ENCODE data around the gene CDC7.

The CDC7 gene

DNA sequence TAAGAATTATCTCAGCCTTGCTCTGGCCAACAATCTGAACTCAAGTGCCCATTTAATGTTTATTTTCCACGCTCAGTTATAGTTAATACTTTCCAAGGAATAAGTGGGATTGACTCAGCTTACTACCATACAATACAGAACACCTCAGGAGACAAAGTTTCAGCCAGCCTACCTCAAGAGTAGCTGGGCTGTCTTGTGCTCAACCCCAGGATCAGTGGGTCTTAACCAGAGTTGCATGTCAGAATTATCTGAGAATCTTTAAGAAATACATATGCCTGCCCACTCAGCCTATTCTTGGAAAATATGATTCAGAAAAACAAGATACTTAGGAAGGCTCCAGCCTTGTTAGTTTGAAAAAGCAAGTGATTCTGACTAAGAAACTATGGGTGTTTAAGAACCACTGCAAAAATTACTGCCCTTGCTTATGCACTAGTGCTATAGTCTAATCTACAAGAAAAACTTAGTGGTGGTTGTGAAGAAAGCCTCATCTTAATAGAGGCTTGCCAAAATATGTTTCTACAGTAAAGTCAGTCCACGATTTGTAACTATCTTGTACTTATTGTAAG lies 20.4 kb downstream of the CDC7 start:
- H3K9me3 Mint-ChIP-seq = no peaks in the 10 kb centered on the region
- no peak overlapping the region for H3K27ac Mint-ChIP-seq
- H3K36me3 Mint-ChIP-seq (ENCODE audit: low read depth) = no peaks in the 10 kb centered on the region
- intact Hi-C loops (cut with micrococcal nuclease) = no loop called here
- H3K4me1 Mint-ChIP-seq (ENCODE audit: low read depth) = no peaks in the 10 kb centered on the region
- H3K27me3 Mint-ChIP-seq = no peaks in the 10 kb centered on the region
- no peak overlapping the region for H3K4me3 Mint-ChIP-seq

DNA sequence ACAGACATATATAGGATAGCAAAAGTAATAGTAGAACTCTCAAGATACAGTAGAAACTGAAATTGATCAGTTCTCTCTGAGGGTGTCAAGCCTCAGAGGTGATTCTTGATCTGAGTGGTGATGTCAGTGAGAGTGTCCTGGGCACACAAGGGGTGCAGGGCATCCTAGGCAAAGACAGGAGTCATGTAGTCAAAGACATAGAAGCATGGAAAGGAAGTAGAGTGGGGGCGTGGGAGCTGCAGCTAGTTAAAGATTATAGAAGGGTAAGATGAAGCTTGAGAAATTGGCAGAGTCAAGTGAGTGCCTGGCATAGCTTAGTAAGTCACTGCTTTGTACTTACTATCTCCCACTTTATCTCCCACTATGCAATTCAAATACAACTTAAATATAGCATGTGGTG lies 22.8 kb downstream of the CDC7 start:
- H3K4me1 Mint-ChIP-seq (ENCODE audit: low read depth) = no peaks in the 10 kb centered on the region
- intact Hi-C loops (cut with micrococcal nuclease) = no loop called here
- no peak overlapping the region for H3K27ac Mint-ChIP-seq
- no peaks in the 10 kb centered on the region for H3K27me3 Mint-ChIP-seq
- H3K4me3 Mint-ChIP-seq = no peak overlapping the region
- no peaks in the 10 kb centered on the region for H3K9me3 Mint-ChIP-seq
- no peaks in the 10 kb centered on the region for H3K36me3 Mint-ChIP-seq (ENCODE audit: low read depth)

DNA sequence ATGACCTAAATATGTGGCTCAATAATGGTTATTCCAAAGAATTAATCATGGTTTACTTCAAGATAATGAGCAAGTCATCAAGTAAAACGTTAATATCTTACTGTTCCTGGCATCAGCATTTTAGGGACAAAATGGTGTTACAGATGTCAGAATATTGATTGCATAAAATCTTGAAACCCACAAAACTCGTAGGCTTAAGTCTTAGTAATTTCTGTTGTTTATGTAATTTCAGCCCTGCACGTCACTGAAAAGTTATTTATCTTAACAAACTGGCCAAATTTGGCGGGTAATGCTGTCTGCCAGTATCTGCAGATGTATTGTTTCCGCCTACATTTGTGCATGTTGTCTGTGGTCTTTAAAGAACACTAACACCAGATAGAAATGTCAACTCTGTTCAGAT lies 25.8 kb downstream of the CDC7 start:
- no peaks in the 10 kb centered on the region for H3K9me3 Mint-ChIP-seq
- no peaks in the 10 kb centered on the region for H3K36me3 Mint-ChIP-seq (ENCODE audit: low read depth)
- H3K4me1 Mint-ChIP-seq (ENCODE audit: low read depth) = no peaks in the 10 kb centered on the region
- H3K27ac Mint-ChIP-seq = no peak overlapping the region
- H3K4me3 Mint-ChIP-seq = no peak overlapping the region
- no peaks in the 10 kb centered on the region for H3K27me3 Mint-ChIP-seq
- intact Hi-C loops (cut with micrococcal nuclease) = no loop called here

DNA sequence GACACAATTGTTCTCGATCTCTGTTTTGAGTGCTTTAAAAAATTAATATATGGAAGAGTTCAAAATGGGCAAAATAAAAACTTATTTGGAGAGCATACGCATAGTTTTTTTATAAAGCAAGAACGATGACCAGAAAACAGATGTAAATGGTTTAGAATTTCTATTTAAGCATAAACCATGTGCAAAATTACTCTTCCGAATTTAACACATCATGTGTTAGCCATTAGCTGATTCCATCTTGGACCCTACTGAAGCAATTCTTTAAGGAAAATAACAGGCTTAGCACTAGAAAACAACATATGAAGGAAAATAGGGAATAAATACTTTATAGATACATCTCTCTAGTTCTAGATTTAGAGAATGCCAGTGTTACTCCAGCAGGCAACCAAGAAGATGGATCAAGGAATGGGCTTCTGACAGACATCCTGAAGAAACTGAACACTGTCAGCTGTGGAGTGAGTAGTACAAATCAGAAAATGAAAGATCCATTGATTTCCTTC lies 26.7 kb downstream of the CDC7 start:
- H3K27ac Mint-ChIP-seq = no peak overlapping the region
- intact Hi-C loops (cut with micrococcal nuclease) = no loop called here
- H3K9me3 Mint-ChIP-seq = no peaks in the 10 kb centered on the region
- no peak overlapping the region for H3K4me3 Mint-ChIP-seq
- no peaks in the 10 kb centered on the region for H3K4me1 Mint-ChIP-seq (ENCODE audit: low read depth)
- H3K27me3 Mint-ChIP-seq = no peaks in the 10 kb centered on the region
- no peaks in the 10 kb centered on the region for H3K36me3 Mint-ChIP-seq (ENCODE audit: low read depth)

DNA sequence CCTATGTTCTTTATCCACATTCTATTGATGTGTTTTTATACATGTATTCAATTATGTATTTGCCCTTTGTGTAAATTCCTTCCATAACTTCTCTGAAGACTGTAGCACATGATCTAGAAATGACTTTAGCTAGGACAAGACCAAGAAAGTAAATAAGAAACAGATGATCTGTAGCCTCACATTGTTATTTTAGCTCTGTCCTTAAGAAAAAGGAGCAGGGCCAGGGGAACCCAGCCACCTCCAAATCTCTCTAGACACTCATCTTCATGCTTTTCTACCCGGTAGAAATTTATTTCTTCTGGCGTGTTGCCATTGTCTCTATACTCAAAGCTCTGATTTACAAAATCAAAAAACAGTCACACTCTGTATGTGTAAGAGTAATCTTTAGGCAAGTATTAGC lies 27.1 kb downstream of the CDC7 start:
- H3K36me3 Mint-ChIP-seq (ENCODE audit: low read depth) = no peaks in the 10 kb centered on the region
- H3K27ac Mint-ChIP-seq = no peak overlapping the region
- no peaks in the 10 kb centered on the region for H3K4me1 Mint-ChIP-seq (ENCODE audit: low read depth)
- intact Hi-C loops (cut with micrococcal nuclease) = no loop called here
- no peak overlapping the region for H3K4me3 Mint-ChIP-seq
- no peaks in the 10 kb centered on the region for H3K27me3 Mint-ChIP-seq
- H3K9me3 Mint-ChIP-seq = no peaks in the 10 kb centered on the region

DNA sequence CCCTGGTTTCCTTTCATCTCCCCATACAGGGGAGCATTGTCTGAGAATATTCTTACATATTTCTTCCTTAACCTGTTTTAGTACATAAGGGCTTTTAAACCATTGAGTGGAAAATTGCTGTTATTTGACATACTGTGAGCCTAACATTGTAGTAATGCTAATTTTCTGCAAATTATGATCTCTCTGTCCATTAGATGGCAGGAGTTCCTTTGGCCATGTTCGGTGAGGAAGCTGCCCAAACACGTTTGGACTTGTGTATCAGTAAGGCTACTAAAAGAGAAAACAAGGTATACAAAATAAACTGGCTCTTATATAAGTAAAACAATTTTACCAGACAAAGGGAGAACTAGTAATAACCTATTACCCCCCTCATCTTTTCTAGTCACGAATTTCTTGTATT lies 29.2 kb downstream of the CDC7 start:
- Mint-ChIP-seq H3K4me3 (no peak overlapping the region), H3K36me3 (ENCODE audit: low read depth) (no peaks in the 10 kb centered on the region)

DNA sequence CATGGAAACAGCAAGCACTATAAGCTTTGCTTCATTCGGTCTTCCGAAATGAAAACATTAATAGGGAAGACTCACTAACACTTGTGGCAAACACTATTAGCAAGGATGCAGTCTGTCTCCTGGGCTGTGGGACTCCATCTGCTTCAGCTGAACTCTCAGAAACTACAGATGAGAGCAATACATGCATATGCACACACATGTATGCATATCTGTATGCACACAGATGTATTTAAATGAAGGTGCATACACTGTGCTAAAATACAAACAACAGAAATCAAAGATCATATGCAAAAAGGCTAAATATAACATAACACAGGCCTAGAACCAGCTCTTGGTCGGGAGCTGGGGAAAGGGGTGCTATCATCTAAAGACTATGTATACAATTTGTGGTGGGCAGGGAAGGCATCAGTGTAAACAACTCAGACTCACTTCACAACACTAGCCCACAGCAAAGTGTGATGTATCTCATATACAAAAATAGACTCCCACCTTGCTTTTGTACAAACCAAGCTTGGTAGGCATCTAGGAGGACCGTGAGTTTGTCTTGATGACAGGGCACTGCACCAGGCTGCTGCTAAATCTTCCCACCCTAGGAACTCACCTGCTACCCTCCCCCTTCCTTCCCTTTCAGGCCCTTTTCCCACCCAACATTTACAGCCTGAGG lies 32.8 kb downstream of the CDC7 start:
- Mint-ChIP-seq H3K27ac (no peak overlapping the region), H3K4me1 (ENCODE audit: low read depth) (no peaks in the 10 kb centered on the region), H3K9me3 (no peaks in the 10 kb centered on the region), H3K27me3 (peaks cover under 1% of the 10 kb centered on the region), H3K36me3 (ENCODE audit: low read depth) (no peaks in the 10 kb centered on the region), H3K4me3 (no peak overlapping the region)
- intact Hi-C loops (cut with micrococcal nuclease) = no loop called here

More for the DNA sequence above, 29.2 kb downstream of the CDC7 start:
- Mint-ChIP-seq H3K27me3 (no peaks in the 10 kb centered on the region), H3K9me3 (no peaks in the 10 kb centered on the region), H3K27ac (no peak overlapping the region), H3K4me1 (ENCODE audit: low read depth) (no peaks in the 10 kb centered on the region)
- intact Hi-C loops (cut with micrococcal nuclease) = no loop called here

DNA sequence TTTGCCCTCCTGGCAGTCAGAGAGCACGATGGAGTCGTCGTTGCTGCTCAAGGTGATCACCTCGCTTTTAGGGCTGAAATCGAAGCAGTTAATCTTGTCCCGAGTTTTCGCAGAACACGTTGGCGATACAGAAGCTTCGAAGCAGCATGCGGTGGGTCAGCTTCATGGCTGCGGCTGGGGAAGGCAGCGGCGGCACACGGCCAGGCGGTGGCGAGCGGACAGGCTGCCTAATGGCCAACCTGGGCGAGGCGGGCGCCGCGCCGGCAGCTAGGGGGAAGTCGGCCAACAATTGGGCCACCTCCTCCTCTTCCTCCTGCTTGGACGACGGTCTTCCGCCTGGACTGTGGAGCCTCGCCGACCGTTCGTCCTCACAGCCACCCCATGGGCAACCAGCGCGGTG lies 34.8 kb downstream of the CDC7 start:
- Mint-ChIP-seq H3K9me3 (no peaks in the 10 kb centered on the region), H3K27me3 (peaks cover 2% of the 10 kb centered on the region), H3K4me1 (ENCODE audit: low read depth) (no peaks in the 10 kb centered on the region), H3K4me3 (no peak overlapping the region), H3K36me3 (ENCODE audit: low read depth) (no peaks in the 10 kb centered on the region), H3K27ac (no peak overlapping the region)
- intact Hi-C loops (cut with micrococcal nuclease) = no loop called here

DNA sequence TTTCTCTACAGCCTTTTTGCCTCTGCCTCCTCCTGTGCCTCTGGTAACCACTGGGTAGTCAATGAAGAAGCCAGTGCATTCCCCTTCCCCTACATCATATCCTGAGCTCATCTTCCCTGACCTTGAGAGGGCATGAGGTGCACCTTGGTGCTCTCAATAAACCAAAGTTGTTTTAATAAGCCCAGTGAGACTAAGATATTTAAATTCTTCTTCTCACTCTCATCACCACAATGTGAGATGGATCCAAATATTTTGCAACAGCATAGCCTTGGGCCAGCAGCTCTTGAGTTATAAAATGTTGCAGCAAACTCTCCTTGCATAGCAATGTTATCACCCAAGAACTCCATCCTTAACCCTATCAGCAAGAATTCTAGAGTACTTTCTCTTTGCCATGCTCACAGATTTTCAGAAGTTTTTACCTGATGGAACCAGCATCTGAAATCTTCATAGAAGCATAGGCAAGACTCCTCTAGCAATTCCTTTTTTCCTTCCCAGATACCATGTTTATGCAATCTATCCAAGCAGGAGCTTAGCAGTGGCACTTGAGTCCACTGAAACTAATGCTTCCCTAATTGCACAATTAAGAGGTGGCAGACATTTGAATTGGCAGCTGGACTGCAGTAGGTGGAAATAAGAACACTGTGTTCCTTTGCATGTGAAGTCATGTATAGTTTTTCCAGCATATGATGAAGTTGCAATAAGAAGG lies 36.8 kb downstream of the CDC7 start:
- no peak overlapping the region for H3K27ac Mint-ChIP-seq
- H3K36me3 Mint-ChIP-seq (ENCODE audit: low read depth) = no peaks in the 10 kb centered on the region
- H3K9me3 Mint-ChIP-seq = no peaks in the 10 kb centered on the region
- H3K4me1 Mint-ChIP-seq (ENCODE audit: low read depth) = no peaks in the 10 kb centered on the region
- H3K4me3 Mint-ChIP-seq = no peak overlapping the region
- peaks cover 5% of the 10 kb centered on the region for H3K27me3 Mint-ChIP-seq
- intact Hi-C loops (cut with micrococcal nuclease) = no loop called here

DNA sequence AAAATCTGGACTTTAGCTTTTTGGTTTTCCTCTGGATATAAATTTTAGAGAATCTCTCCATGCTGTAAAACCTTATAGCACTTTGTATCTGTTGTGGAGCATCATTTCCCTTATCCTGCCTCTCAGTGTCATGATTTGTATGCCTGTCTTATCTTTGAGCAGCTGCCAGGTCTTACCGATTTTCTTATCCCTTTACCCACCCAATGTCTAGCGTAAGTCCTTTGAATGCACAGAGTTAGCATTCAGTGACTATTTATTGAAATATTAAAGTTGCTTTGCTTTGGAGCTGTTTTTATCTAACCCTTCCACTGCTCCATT lies 37.3 kb downstream of the CDC7 start:
- Mint-ChIP-seq H3K4me3 (no peak overlapping the region), H3K27me3 (peaks cover 5% of the 10 kb centered on the region), H3K36me3 (ENCODE audit: low read depth) (no peaks in the 10 kb centered on the region), H3K27ac (no peak overlapping the region), H3K9me3 (no peaks in the 10 kb centered on the region), H3K4me1 (ENCODE audit: low read depth) (no peaks in the 10 kb centered on the region)
- intact Hi-C loops (cut with micrococcal nuclease) = no loop called here

DNA sequence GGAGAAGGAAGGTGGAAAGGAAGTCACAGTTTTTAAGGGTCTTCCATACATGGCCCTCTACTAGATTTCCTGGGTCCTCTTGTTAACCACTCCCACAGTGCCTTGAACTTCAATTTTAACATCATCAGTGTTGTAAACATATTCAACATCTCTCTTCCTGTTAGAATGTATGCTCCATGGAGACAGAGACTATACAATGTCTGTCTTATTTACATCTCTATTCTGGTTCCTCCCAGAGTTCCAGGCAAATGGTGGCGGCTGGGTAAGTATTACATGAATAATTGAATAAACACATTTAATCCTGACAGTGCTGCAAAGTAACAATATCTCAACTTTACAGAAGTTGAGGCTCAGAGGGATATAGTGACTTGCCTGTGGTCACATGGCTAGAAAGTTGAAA lies 40.3 kb downstream of the CDC7 start:
- Mint-ChIP-seq H3K36me3 (ENCODE audit: low read depth) (no peaks in the 10 kb centered on the region), H3K4me1 (ENCODE audit: low read depth) (no peaks in the 10 kb centered on the region), H3K9me3 (no peaks in the 10 kb centered on the region), H3K27ac (no peak overlapping the region), H3K27me3 (peaks cover 9% of the 10 kb centered on the region), H3K4me3 (no peak overlapping the region)
- intact Hi-C loops (cut with micrococcal nuclease) = no loop called here

DNA sequence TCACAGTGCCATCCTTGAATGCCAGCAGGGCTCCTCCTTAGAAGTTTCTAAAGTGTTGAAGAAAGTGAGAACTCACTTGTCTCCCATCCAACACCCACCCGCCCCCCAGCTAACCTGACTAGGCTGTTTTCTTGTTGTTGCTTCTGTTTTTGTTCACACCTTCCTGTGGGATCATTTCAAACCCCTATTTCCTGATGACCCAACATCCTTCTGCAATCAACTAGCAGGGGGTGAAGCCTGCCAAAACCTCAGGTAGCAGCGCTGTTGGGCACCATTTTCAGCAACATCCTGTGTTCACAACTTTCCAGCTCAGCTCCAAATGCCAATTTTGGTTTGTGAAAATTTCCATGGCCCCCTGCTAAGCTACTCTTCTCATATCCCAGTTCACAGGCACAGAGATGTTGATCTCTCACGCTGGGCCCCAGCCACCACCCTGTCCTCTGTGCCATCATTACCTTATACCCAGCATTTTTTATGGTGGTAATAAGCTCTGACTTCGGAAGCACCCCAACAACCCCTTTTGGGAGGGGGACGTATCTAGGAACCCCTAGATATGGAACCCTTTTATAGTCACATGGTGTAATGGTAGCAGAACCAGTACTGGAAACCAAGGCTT lies 41.4 kb downstream of the CDC7 start:
- intact Hi-C loops (cut with micrococcal nuclease) = no loop called here
- H3K36me3 Mint-ChIP-seq (ENCODE audit: low read depth) = no peaks in the 10 kb centered on the region
- peaks cover 14% of the 10 kb centered on the region for H3K27me3 Mint-ChIP-seq
- H3K4me1 Mint-ChIP-seq (ENCODE audit: low read depth) = no peaks in the 10 kb centered on the region
- no peak overlapping the region for H3K4me3 Mint-ChIP-seq
- H3K27ac Mint-ChIP-seq = no peak overlapping the region
- no peaks in the 10 kb centered on the region for H3K9me3 Mint-ChIP-seq

DNA sequence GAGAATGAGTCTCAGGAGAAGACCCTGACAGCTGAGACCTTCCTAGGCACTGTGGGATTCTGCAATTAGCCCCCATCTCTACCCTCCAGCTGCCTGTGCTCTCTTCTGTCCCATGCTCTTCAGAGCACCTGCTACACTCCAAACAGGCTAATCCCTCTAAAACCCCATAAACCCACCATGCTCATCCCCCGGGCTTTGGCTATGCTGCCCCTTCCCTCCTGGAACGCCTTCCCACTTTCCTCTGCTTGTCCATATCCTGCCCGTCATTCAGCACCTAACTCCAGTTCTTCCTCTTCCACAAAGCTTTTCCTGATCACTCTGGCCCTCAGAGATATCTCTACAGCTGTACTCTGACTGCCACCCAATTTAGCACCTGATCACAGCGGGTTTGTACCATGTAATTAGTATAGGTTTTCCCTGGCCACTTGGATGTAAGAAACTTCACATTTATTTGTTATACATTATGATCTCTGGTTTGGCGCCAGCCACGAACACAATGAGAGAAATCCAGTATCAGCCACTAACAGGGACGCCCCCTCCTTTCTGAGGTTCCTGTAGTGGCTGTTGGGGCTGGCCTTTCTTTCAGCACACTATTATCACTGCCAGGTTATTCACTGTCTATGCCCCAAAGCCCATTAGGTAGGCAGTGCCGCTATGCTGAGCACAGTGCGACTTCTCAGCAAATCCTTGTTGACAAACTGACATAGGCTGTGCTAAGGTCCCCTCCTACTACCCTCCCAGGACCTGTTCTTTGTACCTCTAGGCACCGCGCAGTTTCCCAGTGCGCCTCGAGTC lies 45.1 kb downstream of the CDC7 start:
- Mint-ChIP-seq H3K36me3 (ENCODE audit: low read depth) (no peaks in the 10 kb centered on the region), H3K27ac (no peak overlapping the region), H3K27me3 (peaks cover 27% of the 10 kb centered on the region), H3K4me3 (no peak overlapping the region), H3K4me1 (ENCODE audit: low read depth) (no peaks in the 10 kb centered on the region), H3K9me3 (no peaks in the 10 kb centered on the region)
- intact Hi-C loops (cut with micrococcal nuclease) = no loop called here

DNA sequence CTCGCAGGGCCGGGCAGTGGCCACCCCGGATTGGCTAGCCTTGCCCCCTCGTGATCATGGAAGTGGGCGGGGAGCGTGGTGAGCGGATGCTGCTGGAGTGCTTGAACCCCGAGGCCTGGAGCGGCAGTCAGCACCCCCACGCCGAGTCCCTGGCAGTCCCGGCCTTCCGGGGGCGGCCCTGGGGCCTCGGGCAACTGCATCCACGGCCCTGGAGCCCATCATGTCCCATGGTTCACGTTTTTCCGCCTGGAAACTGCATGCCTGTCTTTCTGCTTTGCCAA lies 45.6 kb downstream of the CDC7 start:
- H3K4me1 Mint-ChIP-seq (ENCODE audit: low read depth) = no peaks in the 10 kb centered on the region
- intact Hi-C loops (cut with micrococcal nuclease) = no loop called here
- H3K36me3 Mint-ChIP-seq (ENCODE audit: low read depth) = no peaks in the 10 kb centered on the region
- peaks cover 27% of the 10 kb centered on the region for H3K27me3 Mint-ChIP-seq
- no peak overlapping the region for H3K4me3 Mint-ChIP-seq
- H3K27ac Mint-ChIP-seq = no peak overlapping the region
- no peaks in the 10 kb centered on the region for H3K9me3 Mint-ChIP-seq
